Measurements from ENCODE around the gene PSMB2. TPM values are rescaled to one million over a fixed set of nuclear protein-coding genes. Genes with fewer than 3 reads are reported as not detected.

PSMB2 gene
- total RNA-seq (2021) = 86.0 and 93.1 TPM in 2 replicates
- long read RNA-seq, transcript PSMB2-201 (6 exons, 2,701 nt) = major isoform, 189 of 218 reads
- long read RNA-seq, partial matches to known transcripts = 1 of 218 reads
- long read RNA-seq, other reads (novel, unspliced or antisense) = 28 of 218 reads

- Histone ChIP-seq H2BK120ac (ENCODE audit: low read depth, low read length, poor library complexity, severe bottlenecking) (peak within 1 kb of the TSS; percentile 75), H3K4me2 (ENCODE audit: insufficient read depth, insufficient read length, low read length) (peak within 1 kb of the TSS; percentile 78), H3K79me2 (ENCODE audit: insufficient read depth, low read length) (peaks cover 20% of the 10 kb centered on the region; the same call in 1 of the 2 replicates), H3K18ac (ENCODE audit: insufficient read length, low read depth, low read length) (peak within 1 kb of the TSS; percentile 95), H3K9me3 (ENCODE audit: control insufficient read depth, low read depth, low read length) (no peaks in the 10 kb centered on the region), H3T11ph (ENCODE audit: low read length) (no peak within 1 kb of the TSS), H4K8ac (replicated peaks; ENCODE audit: insufficient read length, low read depth, low read length) (no peak within 1 kb of the TSS), H3K56ac (ENCODE audit: insufficient read length, low read depth, low read length) (peak within 1 kb of the TSS; percentile 19), H4K20me1 (ENCODE audit: control insufficient read depth, insufficient read depth, insufficient read length) (no peaks in the 10 kb centered on the region), H2BK12ac (ENCODE audit: insufficient read length, low read depth, low read length) (no peak within 1 kb of the TSS), H2BK20ac (ENCODE audit: low read depth, low read length, poor library complexity, severe bottlenecking) (peak within 1 kb of the TSS; percentile 76), H3K4me1 (ENCODE audit: insufficient read depth, low read length) (peaks cover 2% of the 10 kb centered on the region; the same call in 1 of the 2 replicates), H2BK5ac (ENCODE audit: insufficient read length, low read length) (peak within 1 kb of the TSS; percentile 94), H3K23ac (ENCODE audit: insufficient read length, low read depth, low read length) (no peak within 1 kb of the TSS), H2AK5ac (ENCODE audit: insufficient read length, low read length) (no peak within 1 kb of the TSS), H4K5ac (ENCODE audit: insufficient read length, low read depth, low read length) (peak within 1 kb of the TSS; percentile 98), H2BK15ac (ENCODE audit: low read depth, low read length) (no peak within 1 kb of the TSS), H3K27me3 (ENCODE audit: insufficient read depth, low read length) (no peaks in the 10 kb centered on the region; the same call in 1 of the 2 replicates), H3K27ac (ENCODE audit: insufficient read length, low read depth, low read length) (peak within 1 kb of the TSS; percentile 84), H2AFZ (ENCODE audit: low read length) (no peak within 1 kb of the TSS), H3K14ac (ENCODE audit: insufficient read depth, low read length) (peak within 1 kb of the TSS; percentile 99), H3K79me1 (ENCODE audit: insufficient read depth, low read depth, low read length, poor library complexity, severe bottlenecking) (no peaks in the 10 kb centered on the region), H3K23me2 (ENCODE audit: insufficient read length, low read depth, low read length, poor library complexity, severe bottlenecking) (peaks cover 9% of the 10 kb centered on the region), H4K91ac (ENCODE audit: insufficient read length, low read depth, low read length) (no peak within 1 kb of the TSS), H3K9ac (ENCODE audit: extremely low read depth, insufficient read length, low read length) (peak within 1 kb of the TSS; percentile 92), H3K4ac (ENCODE audit: low read depth, low read length) (no peak within 1 kb of the TSS; the same call in 1 of the 2 replicates)
- Mint-ChIP-seq H3K27me3 (ENCODE audit: low read depth) (peaks cover 22% of the 10 kb centered on the region), H3K27ac (peak within 1 kb of the TSS; percentile 100), H3K9me3 (peaks cover 6 to 11% of the 10 kb centered on the region in 2 experiments), H3K36me3 (ENCODE audit: insufficient read depth in 1 of 3, low read depth in 3 of 3) (peaks cover 3 to 12% (median 6%) of the 10 kb centered on the region in 3 experiments), H3K4me3 (peak within 1 kb of the TSS; percentile 100), H3K4me1 (peaks cover 17 to 20% of the 10 kb centered on the region in 2 experiments)
- WGBS (ENCODE audit: extremely low coverage, insufficient read length, low lambda C conversion rate) = no CpG with 5 or more reads among the region's 43 CpGs
- DNase-seq = peak; percentile 97
- no peak for TF ChIP-seq CTCF (conservative IDR thresholded peaks at IDR 0.05)
These were observed at the start of gene PSMB2 for GRCh38 chr1:35641233-35641866. TSS of gene PSMB2 (minus strand) at chr1:35641526. CDS start at chr1:35641432, 94 bp downstream.

Measured in H9 (cell line).